ENCODE data around the gene SEC24A. TPM values are rescaled to one million over a fixed set of nuclear protein-coding genes. Genes with fewer than 3 reads are reported as not detected.

The SEC24A gene
- total and polyA plus RNA-seq, 4 donors = 10.1 to 46.6 (median 18.8) TPM

- peaks cover 0 to 33% (median 7%) of the 10 kb centered on the region in 4 donors for H3K4me1 ChIP-seq (ENCODE audit: control insufficient read depth in 4 of 4, insufficient read depth in 4 of 4, low read length in 3 of 4)
- WGBS = 90% methylated on average over 4 of the region's 4 CpGs
Observed at GRCh38 chr5:134651531-134651930, 2.9 kb downstream of the SEC24A start.

More at GRCh38 chr5:134651531-134651930, 2.9 kb downstream of the SEC24A start:
- H3K4me3 ChIP-seq (ENCODE audit: low read depth in 1 of 3, low read length in 3 of 3) = no peak overlapping the region
- H3K9me3 ChIP-seq (ENCODE audit: control insufficient read depth in 4 of 4, low read length in 3 of 4) = no peaks in the 10 kb centered on the region
- no peak for DNase-seq (ENCODE audit: low spot score)
- no peak for TF ChIP-seq CTCF (IDR thresholded peaks at IDR 0.05; ENCODE audit: low read depth, low read length, missing input control)
- no peak for TF ChIP-seq RXRA (IDR thresholded peaks at IDR 0.05)
- no peak for TF ChIP-seq RAD21 (IDR thresholded peaks at IDR 0.05)
- no peak for TF ChIP-seq ZBTB33 (IDR thresholded peaks at IDR 0.05)
- no peak for TF ChIP-seq YY1 (IDR thresholded peaks at IDR 0.05)
- no peak for TF ChIP-seq HNF4A (conservative IDR thresholded peaks at IDR 0.05)
- TF ChIP-seq JUND (IDR thresholded peaks at IDR 0.05) = no peak
- TF ChIP-seq FOXA2 (IDR thresholded peaks at IDR 0.05) = no peak
- TF ChIP-seq ATF3 (IDR thresholded peaks at IDR 0.05) = no peak
- TF ChIP-seq SP1 (IDR thresholded peaks at IDR 0.05) = no peak
- TF ChIP-seq GABPA (IDR thresholded peaks at IDR 0.05 in 1 of 2, conservative IDR thresholded peaks at IDR 0.05 in 1 of 2) = no peak
- no peak for TF ChIP-seq REST (IDR thresholded peaks at IDR 0.05)
- no peak for TF ChIP-seq HNF4G (IDR thresholded peaks at IDR 0.05)
- TF ChIP-seq MAX (IDR thresholded peaks at IDR 0.05) = no peak
- no peak for TF ChIP-seq NR2F2 (IDR thresholded peaks at IDR 0.05)
- no peak for TF ChIP-seq TAF1 (conservative IDR thresholded peaks at IDR 0.05)
- TF ChIP-seq EGR1 (IDR thresholded peaks at IDR 0.05; ENCODE audit: low read depth in 2 of 2) = no peak
- TF ChIP-seq FOXA1 (IDR thresholded peaks at IDR 0.05) = no peak
- H3K36me3 ChIP-seq (ENCODE audit: control insufficient read depth in 4 of 4, insufficient read depth in 3 of 4, low read depth in 1 of 4, low read length in 3 of 4) = peaks cover 0 to 4% (median 0%) of the 10 kb centered on the region in 4 donors
- H3K27me3 ChIP-seq (ENCODE audit: control insufficient read depth in 4 of 4, insufficient read depth in 4 of 4, low read length in 3 of 4) = no peaks in the 10 kb centered on the region
- H3K9ac ChIP-seq (ENCODE audit: low read depth in 1 of 2, low read length in 2 of 2) = no peak overlapping the region
- H3K27ac ChIP-seq (ENCODE audit: low read depth in 1 of 2, low read length in 2 of 2) = no peak overlapping the region
